ENCODE results near the gene TUBA1C.
"Not testable (repeated sequence)": the region's sequence is repeated elsewhere in the genome, so short reads cannot be mapped to it uniquely, and the experiment has no call there.

The TUBA1C gene

DNA sequence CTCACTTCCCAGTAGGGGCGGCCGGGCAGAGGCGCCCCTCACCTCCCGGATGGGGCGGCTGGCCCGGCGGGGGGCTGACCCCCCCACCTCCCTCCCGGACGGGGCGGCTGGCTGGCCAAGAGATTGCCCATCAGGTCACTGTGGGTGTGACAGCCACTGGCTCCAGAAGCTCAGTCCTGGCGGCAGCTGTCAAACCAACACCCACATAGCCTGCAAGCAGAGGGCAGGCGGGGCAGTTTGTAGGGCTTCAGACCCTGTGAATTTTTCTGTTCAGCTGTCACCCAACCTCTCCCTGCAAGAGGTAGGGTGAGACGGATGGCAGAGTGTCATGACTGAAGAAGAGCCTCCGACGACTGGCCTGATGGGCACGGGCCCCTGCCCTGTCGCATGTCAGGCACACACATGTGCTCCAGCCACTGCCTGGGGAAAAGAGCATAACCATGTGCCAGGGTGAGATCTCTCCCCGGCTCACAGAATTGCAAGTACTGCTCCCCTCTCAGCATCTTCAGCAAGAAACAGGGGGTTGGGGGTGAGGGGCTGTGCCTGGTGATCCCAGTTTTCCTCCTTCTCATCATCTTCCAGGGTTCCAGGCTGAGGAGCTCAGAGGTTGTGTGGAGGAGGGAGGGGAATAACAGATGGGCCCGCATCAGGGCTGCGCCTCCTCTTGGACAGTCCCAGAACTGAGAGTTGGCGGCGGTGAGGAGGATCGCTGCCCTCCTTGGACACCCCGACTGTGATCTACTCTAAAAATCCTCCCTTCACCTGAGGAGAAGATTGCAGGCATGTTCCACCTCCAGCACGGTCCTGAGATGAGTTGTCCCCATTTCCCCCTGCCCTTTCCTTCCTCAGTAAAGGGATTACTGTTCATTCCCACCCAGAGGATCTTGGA is 18.9 kb downstream of the TUBA1C start:
- no peak for DNase-seq

DNA sequence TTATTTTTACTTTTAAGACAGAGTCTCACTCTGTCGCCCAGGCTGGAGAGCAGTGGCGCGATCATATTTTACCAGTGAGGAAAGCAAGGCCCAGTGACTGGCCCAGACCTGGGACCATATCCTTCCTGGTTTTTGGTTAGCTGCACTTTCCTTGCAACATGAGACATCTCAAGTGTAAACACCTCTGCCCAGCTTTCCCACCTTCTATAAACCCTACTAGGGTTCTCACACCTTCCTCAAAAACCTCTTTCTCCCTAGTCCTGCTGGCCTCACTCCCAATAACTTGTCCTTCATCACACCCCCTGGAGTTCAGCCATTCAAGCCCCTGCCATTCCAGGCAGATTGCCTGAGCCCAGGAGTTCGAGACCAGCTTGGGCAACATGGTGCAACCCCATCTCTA is 19.8 kb downstream of the TUBA1C start:
- no peak for DNase-seq

DNA sequence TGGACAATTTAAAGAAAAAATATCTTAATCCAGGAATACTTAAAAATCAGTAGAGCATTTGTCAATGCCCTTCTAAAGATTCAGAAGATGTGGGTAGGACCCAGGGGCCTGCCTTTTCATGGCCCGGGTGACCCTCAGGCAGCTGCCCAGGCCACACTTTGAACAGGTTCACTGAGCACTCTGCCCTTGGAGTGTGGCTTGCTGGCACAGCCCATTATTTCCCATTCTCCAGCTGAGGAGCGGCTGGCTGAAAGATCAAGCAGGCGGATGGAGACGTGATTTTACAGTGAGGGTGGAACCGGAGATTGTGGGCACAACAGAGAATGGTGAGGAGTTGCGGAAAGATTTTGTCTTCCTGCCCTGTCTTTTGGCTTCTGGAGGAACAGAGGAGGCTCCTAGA is 23.0 kb downstream of the TUBA1C start:
- DNase-seq, result no peak

DNA sequence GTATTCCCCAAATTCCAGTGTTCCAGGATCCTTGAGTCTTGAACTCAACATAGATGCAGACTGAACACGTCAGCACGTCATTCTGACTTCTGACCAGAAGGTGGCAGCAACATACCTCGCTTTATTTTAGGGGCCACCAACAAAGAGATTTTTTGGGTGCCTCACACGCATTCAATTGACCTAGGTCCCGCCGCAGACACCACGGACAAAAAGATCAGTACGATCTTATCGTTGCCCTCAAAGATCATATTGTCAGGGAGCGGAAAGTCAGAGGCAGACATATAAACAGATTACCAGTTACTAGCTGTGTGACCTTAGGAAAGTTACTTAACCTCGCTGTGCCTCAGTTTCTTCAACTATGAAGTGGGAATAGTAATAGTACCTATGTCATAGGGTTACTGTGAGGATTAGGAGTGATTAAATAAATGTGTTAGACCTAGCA is 23.6 kb downstream of the TUBA1C start:
- no peak for DNase-seq

DNA sequence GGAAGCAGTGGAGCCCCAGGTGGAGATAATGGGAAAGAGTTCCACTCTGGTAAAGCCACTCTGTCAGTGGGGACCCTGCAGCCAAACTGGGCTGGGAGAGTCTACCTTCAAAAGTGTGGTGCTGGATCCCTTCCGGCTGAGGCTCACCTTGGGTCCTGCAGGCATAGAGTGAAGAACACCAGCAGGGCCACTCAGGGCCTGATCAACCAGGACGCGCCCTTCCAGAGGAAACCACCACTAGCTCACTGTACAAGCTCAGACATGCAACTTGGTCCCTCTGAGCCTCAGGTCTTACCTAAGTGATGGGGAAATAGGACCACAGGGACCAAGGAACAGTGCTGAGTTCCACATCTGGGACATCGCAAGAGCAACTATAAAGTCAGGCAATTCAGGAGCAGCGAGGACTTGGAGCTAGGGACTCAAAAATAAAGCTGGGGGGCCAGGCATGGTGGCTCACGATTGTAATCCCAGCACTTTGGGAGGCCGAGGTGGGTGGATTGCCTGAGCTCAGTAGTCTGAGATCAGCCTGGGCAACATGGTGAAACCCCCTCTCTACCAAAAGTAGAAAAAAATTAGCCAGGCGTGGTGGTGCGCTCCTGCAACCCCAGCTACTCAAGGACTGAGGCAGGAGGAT is 24.2 kb downstream of the TUBA1C start:
- DNase-seq, result no peak

DNA sequence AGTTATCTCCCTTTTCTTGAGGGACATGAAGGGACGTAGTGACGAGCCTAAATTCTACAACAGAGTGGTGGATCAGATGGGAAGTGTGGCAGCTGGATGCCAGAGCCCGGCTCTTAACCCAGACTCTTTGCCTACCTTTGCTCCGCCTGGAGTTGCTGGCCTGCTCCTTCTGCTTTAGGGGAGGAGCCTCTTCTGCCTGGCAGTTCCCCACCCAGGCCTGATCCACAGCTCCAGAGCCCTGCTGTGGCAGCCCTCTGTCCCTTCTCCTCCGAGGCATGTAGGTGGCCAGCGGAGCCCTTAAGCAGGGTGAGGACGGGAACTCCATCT is 27.8 kb downstream of the TUBA1C start:
- no peak for DNase-seq

DNA sequence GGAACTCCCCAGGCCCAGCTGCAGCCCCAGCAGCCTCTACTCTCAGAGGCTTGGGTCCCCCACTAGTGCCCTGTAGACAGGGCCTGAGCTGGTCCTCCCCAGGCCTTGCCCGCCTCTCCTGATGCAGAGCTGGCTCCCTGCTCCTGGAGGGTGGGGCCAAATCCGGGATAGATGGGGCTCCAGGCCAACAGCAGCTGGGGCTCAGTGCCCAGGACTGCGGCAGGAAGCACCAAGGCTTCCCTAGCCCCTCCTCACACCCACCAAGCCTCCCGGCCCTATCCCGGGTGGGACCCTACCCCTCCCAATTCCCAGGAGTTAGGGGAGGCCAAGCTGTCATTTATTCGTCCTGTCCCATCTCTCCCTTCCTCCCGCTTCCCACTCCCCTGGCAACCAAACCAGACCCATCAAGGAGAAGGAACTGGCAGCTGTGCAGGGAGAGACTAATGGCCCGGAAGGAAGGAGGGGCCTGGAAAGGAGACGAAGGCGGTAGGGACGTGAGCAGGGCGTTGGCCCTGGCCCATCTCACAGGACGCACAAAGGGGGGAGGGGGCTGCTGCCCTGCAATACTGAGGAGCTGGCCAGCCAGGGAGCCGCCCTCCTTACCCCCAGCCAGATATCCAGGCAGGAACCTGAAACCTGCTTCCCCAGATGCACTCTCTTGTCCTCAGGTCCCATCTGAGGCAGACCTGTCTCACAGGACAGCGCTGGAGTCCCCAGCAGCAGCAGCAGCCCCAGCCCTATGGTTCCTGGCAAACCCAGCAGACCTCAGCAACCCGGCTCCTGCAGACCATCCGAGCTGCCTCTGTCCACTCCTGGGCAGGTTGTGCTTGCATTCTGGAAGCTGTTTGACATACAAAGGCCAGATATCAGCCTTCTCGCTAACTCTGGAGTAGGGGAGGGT is 28.4 kb downstream of the TUBA1C start:
- DNase-seq, result no peak

DNA sequence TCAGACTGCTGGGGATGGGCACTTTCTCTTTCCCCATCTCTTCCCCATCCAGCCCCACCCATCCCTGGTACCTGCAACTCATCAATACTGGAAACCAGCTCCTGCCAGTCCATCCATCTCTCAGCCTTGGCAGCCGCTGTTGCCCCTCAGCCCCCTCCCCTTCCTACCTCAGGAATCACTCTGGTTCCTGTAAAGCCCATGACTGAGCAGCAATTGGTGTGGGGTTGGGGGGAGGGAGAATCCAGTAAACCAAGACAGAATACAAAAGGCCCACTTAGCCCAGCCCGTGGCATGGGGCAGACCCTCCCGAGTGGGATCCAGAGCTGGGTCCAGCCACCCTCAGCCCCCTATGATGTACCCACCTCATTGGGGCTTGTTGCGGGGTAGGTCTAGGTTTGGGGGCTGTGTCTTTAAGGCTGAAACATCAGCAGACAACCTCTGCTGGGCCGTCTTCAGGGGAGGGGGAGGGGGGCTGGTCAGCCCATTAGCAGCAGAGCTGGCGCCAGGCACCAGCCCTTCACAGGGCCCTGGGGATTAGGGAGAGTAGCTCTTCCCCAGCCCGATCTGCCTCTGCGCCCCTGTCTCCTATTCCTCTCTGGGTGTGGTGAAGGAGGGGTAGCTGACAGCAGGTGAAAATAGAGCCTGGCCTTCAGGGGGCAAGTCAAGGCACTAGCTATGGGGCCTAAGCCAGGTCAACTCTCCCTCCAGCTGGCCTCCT is 29.4 kb downstream of the TUBA1C start:
- DNase-seq, result no peak

DNA sequence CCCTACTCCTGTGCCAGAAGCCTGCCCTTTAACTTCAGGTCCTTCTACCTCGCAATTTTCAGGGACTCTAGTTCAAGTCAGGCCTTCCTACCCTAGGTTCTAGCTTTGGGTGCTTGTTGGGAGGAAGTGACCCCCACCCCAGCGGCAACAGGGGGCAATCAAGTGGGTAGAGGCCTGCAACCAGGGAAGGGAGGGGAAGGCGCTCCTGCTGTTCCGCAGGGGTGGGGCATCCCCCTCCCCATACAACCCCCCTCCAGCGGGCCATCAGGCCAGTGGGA is 29.9 kb downstream of the TUBA1C start:
- no peak for DNase-seq

DNA sequence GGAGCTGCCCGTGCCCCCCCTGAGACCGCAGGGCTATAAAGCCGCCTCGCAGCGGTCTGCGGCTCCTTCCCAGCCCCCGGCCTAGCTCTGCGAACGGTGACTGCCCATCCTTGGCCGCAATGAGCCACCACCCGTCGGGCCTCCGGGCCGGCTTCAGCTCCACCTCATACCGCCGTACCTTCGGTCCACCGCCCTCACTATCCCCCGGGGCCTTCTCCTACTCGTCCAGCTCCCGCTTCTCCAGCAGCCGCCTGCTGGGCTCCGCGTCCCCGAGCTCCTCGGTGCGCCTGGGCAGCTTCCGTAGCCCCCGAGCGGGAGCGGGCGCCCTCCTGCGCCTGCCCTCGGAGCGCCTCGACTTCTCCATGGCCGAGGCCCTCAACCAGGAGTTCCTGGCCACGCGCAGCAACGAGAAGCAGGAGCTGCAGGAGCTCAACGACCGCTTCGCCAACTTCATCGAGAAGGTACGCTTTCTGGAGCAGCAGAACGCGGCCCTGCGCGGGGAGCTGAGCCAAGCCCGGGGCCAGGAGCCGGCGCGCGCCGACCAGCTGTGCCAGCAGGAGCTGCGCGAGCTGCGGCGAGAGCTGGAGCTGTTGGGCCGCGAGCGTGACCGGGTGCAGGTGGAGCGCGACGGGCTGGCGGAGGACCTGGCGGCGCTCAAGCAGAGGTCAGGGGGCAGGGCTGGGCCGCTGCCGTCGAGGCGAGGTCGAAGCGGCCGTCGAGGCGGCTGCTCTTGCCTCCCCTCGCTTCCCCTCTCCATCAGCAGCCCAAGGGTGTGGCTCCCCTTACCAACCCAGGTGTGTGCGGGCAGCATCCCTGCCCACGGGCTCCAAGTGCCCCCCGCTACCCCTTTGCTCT is 30.4 kb downstream of the TUBA1C start, which contains the start of gene PRPH:
TSS of gene PRPH (plus strand) at position 66 of the 855 bp plus-strand sequence. CDS start at position 120, 54 bp downstream.
- DNase-seq, result no peak

DNA sequence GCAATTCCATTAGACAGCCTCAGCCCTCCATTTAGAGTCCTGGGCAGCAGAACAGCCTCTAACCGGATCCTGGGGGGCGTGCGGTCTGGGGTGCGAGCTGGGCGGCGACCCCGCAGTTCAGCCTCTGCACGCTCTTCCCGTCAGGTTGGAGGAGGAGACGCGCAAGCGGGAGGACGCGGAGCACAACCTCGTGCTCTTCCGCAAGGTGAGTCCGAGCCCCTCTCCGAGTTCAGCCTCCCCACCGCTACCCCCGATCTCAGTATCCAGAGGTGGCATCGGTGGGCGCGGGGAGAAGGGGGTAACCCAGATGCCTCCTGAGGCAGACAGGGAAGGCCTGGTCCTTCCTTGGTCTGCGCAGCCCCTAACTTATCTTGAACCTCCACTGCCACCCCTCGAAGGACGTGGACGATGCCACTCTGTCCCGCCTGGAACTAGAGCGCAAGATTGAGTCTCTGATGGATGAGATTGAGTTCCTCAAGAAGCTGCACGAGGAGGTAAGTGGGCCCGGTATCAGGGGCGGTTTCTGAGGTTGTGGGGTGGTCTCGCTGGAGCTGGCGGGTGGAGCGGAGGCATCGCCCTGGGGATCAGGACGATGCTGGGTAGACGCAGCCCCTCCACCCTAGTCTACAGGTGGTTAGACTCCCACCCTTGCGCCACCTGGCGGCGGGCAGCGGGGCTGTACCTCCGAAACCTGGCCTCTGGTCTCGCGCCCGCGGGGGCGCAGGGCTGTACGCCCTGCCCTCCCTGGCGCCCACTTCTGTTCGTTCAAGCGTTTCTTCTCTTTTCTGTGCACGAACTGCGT is 31.4 kb downstream of the TUBA1C start:
- DNase-seq, result no peak

DNA sequence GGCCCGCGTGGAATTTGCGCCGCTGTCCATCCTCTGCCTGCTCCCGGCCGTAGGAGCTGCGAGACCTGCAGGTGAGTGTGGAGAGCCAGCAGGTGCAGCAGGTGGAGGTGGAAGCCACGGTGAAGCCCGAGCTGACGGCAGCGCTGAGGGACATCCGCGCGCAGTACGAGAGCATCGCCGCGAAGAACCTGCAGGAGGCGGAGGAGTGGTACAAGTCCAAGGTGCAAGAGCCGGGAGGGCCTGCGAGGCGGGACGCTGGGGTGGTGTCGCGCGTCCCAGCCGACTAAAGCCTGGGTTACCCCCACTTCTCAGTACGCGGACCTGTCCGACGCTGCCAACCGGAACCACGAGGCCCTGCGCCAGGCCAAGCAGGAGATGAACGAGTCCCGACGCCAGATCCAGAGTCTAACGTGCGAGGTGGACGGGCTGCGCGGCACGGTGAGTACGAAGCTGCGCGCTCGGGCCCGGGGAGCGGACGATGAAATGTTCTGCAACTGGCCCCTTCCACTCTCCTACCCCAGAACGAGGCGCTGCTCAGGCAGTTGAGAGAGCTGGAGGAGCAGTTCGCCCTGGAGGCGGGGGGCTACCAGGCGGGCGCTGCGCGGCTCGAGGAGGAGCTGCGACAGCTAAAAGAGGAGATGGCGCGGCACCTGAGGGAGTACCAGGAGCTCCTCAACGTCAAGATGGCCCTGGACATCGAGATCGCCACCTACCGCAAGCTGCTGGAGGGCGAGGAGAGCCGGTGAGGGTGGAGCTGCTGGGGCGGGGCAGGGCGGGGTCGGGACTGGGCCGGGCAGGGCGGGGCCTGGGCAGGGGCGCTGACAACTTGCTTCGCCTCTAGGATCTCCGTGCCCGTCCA is 32.2 kb downstream of the TUBA1C start:
- no peak for DNase-seq

DNA sequence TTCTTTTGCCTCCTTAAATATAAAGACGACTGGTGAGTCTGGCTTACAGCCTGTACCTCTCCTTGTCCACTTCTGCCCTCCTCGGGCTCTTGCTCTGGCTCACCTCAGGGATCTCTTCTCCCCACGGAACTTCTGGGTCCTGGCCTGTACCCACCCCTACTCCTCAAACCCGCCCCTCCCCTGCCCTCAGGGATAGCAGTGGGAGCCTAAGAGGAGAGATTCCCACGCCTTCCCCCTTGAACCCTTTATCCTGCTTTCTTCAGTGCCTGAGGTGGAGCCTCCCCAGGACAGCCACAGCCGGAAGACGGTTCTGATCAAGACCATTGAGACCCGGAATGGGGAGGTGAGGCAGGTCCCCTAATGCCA is 32.8 kb downstream of the TUBA1C start:
- no peak for DNase-seq

DNA sequence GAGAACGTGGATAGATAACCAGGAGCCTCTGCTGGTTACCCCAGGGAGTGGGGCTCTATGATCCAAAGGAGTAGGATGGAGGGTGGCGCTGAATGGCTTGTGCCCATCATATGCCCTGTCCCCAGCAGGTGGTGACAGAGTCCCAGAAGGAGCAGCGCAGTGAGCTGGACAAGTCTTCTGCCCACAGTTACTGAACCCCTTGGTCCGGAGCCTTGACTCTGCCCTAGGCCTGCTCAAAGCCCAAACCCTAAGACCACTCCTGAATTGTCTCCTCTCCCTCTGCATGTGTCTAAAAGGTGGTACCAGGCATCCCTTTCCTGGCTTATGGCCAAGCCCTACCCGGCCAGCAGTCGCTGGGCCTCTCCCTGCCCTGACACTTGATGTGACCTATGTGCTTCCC is 33.3 kb downstream of the TUBA1C start:
- DNase-seq, result no peak

DNA sequence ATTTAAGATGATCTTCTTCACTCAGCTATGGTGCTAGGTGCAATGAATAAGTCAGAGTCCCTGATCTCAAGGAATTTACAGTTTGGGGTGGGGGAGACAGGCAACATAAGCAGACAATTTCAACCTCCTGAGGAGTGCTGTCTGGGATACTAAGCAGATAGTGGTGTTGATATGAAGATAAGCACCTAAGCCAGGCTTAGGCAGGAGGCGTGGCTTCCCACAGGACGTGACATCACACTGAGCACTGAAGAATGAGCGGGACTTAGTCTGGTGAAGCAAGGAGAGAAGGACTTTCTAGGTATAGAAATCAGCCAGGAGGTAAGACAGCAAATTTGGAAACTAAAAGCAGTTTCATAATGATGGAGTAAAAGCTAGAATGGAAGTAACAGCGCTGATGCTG is 36.9 kb downstream of the TUBA1C start:
- no peak for DNase-seq

DNA sequence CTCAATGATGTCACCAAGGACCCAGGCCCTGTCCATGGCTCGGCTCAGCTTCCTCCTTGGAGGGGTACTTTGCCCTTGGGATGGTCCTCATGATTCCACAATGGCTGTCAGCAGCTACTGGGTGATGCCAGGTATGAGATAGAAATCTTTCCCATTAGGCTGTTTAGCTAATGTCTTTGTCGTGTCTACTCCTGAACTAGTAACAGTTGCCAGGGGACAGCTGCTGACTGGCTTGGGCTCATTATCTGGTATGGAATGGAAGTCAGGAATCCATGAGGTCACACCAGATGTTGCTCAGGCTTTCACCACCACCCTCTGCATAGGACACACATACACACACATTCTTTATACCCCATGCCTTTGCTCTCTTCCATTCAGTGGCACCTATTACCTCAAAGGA is 39.3 kb downstream of the TUBA1C start:
- DNase-seq, result no peak

DNA sequence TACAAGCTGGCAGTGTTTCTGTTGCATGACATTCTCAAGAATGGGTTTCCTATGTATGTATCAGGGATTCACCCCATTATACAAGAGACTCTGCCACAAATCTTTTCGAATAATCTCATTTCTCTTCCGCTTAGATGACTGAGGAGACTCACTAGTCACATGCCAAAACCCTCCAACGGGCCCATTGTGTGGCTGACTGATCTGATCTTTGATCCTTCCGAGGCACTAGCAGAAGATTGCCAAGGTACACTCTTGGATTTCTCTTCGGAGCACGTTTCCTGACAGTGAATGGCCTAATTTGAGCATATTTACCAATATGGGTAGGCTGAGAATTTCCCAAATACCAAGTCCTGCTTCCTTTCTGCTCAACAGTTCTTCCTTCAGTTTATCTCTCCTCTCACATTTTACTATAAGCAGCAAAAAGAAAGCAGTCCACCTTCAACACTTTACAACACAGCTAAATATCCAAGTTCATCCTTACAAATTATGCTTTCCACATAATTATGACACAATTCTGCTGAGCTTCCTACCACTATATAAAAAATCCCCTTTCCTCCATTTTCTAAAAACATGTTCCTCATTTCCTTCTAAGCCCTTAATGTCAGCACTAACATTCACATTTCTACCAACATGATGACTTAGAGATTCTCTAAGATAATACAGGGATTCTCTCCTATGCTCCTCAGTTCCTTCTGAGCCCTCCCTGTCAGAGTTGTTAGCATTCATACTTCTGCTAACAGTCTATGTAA is 41.1 kb downstream of the TUBA1C start:
- DNase-seq, result no peak

DNA sequence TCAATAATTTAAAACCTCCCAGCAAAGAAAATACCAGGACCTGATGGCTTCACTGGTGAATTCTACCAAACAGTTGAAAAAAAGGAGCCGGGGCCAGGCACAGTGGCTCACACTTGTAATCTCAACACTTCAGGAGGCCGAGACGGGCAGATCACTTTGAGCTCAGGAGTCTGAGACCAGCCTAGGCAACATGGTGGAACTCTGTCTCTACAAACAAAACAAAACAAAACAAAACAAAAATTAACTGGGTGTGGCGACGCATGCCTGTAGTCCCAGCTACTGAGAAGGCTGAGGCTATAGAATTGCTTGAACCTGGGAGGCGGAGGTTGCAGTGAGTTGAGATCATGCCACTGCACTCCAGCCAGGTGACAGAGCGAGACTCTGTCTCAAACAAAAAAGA is 44.5 kb downstream of the TUBA1C start:
- no peak for DNase-seq

DNA sequence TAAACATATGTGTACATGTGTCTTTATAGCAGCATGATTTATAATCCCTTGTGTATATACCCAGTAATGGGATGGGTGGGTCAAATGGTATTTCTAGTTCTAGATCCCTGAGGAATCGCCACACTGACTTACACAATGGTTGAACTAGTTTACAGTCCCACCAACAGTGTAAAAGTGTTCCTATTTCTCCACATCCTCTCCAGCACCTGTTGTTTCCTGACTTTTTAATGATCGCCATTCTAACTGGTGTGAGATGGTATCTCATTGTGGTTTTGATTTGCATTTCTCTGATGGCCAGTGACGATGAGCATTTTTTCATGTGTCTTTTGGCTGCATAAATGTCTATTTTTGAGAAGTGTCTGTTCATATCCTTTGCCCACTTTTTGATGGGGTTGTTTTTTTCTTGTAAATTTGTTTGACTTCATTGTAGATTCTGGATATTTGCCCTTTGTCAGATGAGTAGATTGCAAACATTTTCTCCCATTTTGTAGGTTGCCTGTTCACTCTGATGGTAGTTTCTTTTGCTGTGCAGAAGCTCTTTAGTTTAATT is 45.6 kb downstream of the TUBA1C start:
- not testable (repeated sequence) for DNase-seq
